SKM-1 (cell line): ENCODE measurements around the gene NR1D1.
"Not testable (repeated sequence)": the region's sequence is repeated elsewhere in the genome, so short reads cannot be mapped to it uniquely, and the experiment has no call there.

Experiments used
- DNase-seq: peaks from one replicate; lab custom pipeline; 2025; ENCODE audit not compliant: unreplicated experiment; lab: John Stamatoyannopoulos, UW

NR1D1 gene

GRCh38 chr17:40100419-40100668 is at the start of gene NR1D1:
NR1D1 (minus strand) TSS chr17:40100589; CDS start chr17:40100094, 495 bp downstream.
- DNase-seq = no peak

GRCh38 chr17:40148527-40148926 is 48.1 kb upstream of the NR1D1 start:
- no peak for DNase-seq

GRCh38 chr17:40145476-40145875 is 45.1 kb upstream of the NR1D1 start:
- DNase-seq = no peak

GRCh38 chr17:40143166-40143565 is 42.8 kb upstream of the NR1D1 start:
- not testable (repeated sequence) for DNase-seq

GRCh38 chr17:40139566-40140058 is 39.2 kb upstream of the NR1D1 start:
- no peak for DNase-seq

- no peak for DNase-seq
Measured at GRCh38 chr17:40135817-40136216, 35.4 kb upstream of the NR1D1 start.

GRCh38 chr17:40134184-40134583 is 33.8 kb upstream of the NR1D1 start:
- DNase-seq = no peak

- peak; percentile 96 for DNase-seq
Measured at GRCh38 chr17:40130352-40131042, 30.1 kb upstream of the NR1D1 start.

- no peak for DNase-seq
Measured at GRCh38 chr17:40129498-40129897, 29.1 kb upstream of the NR1D1 start.

GRCh38 chr17:40124279-40125141 is 24.1 kb upstream of the NR1D1 start:
- DNase-seq = no peak

GRCh38 chr17:40123811-40124114 is 23.4 kb upstream of the NR1D1 start:
- no peak for DNase-seq

GRCh38 chr17:40122999-40123810 is 22.8 kb upstream of the NR1D1 start:
- DNase-seq = no peak

- DNase-seq = no peak
Measured at GRCh38 chr17:40122136-40122998, 22.0 kb upstream of the NR1D1 start.

- DNase-seq = peak; percentile 63
Measured at GRCh38 chr17:40121181-40122135, 21.1 kb upstream of the NR1D1 start, which contains the start of gene MSL1. MSL1 (plus strand) TSS chr17:40121971; CDS start chr17:40122613, 642 bp downstream.

GRCh38 chr17:40115101-40115436 is 14.7 kb upstream of the NR1D1 start:
- DNase-seq = no peak

- DNase-seq = no peak
Measured at GRCh38 chr17:40113907-40114245, 13.5 kb upstream of the NR1D1 start.

GRCh38 chr17:40113110-40113906 is 12.9 kb upstream of the NR1D1 start:
- peak; percentile 95 for DNase-seq

- no peak for DNase-seq
Measured at GRCh38 chr17:40112718-40113109, 12.3 kb upstream of the NR1D1 start.

- DNase-seq = no peak
Measured at GRCh38 chr17:40112191-40112711, 11.9 kb upstream of the NR1D1 start.
